Uterus (tissue), 4 donors: ENCODE results near the gene LMO7. TPM values are rescaled to one million over a fixed set of nuclear protein-coding genes. Genes with fewer than 3 reads are reported as not detected.

ENCODE experiments used
- DNase-seq, 2 donors: peaks; one replicate each; pipeline ENCODE4 v3.0.0-alpha.2; 2019 to 2020
- H3K27ac ChIP-seq, 2 donors: fragments of 200-600 bp; sonication (generic); 1 replicate in 1 of 2; 2 replicates in 1 of 2; pipeline ENCODE4 v1.5.1; 2016 to 2018
- H3K27me3 ChIP-seq, 2 donors: fragments of 200-600 bp; sonication (generic); one replicate each; pipeline ENCODE4 v1.5.1; 2018 to 2019; ENCODE audit warnings: control low read depth in 1 of 2
- H3K36me3 ChIP-seq, 2 donors: fragments of 200-600 bp; sonication (generic); one replicate each; pipeline ENCODE4 v1.5.1; 2019; ENCODE audit warnings: control low read depth in 1 of 2
- H3K4me1 ChIP-seq, 2 donors: fragments of 200-600 bp; sonication (generic); one replicate each; pipeline ENCODE4 v1.5.1; 2018 to 2019; ENCODE audit warnings: control low read depth in 1 of 2
- H3K4me3 ChIP-seq, 2 donors: fragments of 200-600 bp; sonication (generic); 1 replicate in 1 of 2; 2 replicates in 1 of 2; pipeline ENCODE4 v1.5.1; 2018 to 2019; ENCODE audit warnings: mild to moderate bottlenecking in 1 of 2
- H3K9me3 ChIP-seq, 2 donors: fragments of 200-600 bp; sonication (generic); one replicate each; pipeline ENCODE4 v1.5.1; 2019; ENCODE audit warnings: control low read depth in 1 of 2
- CTCF ChIP-seq, 4 experiments: fragments of 200-600 bp in 2 of 4; fragments of 450-650 bp in 2 of 4; sonication (generic) in 2 of 4; IDR thresholded peaks; one replicate each; pipeline ENCODE4 v1.5.1; 2016 to 2019; ENCODE audit warnings: antibody characterized with exemption in 4 of 4, mild to moderate bottlenecking in 2 of 4, moderate library complexity in 1 of 4
- POLR2A ChIP-seq, 2 donors: fragments of 450-650 bp; IDR thresholded peaks; one replicate each; pipeline ENCODE4 v1.6.1; 2016; ENCODE audit warnings: antibody characterized with exemption in 2 of 2, mild to moderate bottlenecking in 1 of 2, moderate library complexity in 1 of 2
- intact Hi-C: fragments of 100-400 bp; cut with DNase I; formaldehyde crosslinking; loops from one replicate; pipeline ENCODE4 v1.15.1; 2023; ENCODE audit warnings: low total_unique reads
- total RNA-seq, 4 donors: library from RNA; depleted of rRNA in 3 of 4; stranded (reverse); fragments of >200 nt in 3 of 4; gene quantifications; one replicate each; pipeline versions ENCODE4 v1.1.0 to v1.2.4, GENCODE V29; 2014 to 2023
- donor health status: DM: yes; HTN: yes; CAD: no.

The LMO7 gene
- total RNA-seq, 4 donors from 2014 or later = 2.6 to 55.4 (median 24.2) TPM

GRCh38 chr13:75825161-75825560, 189.0 kb downstream of the LMO7 start:
- H3K36me3 ChIP-seq = no peaks in the 10 kb centered on the region
- no peak overlapping the region for H3K4me3 ChIP-seq
- intact Hi-C loops = no loop called here
- TF ChIP-seq CTCF (IDR thresholded peaks at IDR 0.05) = no peak
- TF ChIP-seq POLR2A (IDR thresholded peaks at IDR 0.05) = no peak
- no peak overlapping the region for H3K27ac ChIP-seq
- no peaks in the 10 kb centered on the region for H3K4me1 ChIP-seq
- no peaks in the 10 kb centered on the region for H3K27me3 ChIP-seq
- H3K9me3 ChIP-seq = no peaks in the 10 kb centered on the region
- DNase-seq = no peak

- no peak overlapping the region for H3K4me3 ChIP-seq
- no peak for DNase-seq
- no peak for TF ChIP-seq POLR2A (IDR thresholded peaks at IDR 0.05)
- no peak for TF ChIP-seq CTCF (IDR thresholded peaks at IDR 0.05)
- no peaks in the 10 kb centered on the region for H3K27me3 ChIP-seq
- no peaks in the 10 kb centered on the region for H3K4me1 ChIP-seq
- intact Hi-C loops = no loop called here
- no peaks in the 10 kb centered on the region for H3K9me3 ChIP-seq
- H3K36me3 ChIP-seq = no peaks in the 10 kb centered on the region
- H3K27ac ChIP-seq = no peak overlapping the region
Measured at GRCh38 chr13:75825594-75825993, 189.5 kb downstream of the LMO7 start.

- Histone ChIP-seq H3K27me3 (no peaks in the 10 kb centered on the region), H3K9me3 (no peaks in the 10 kb centered on the region), H3K4me3 (no peak overlapping the region), H3K27ac (no peak overlapping the region), H3K36me3 (no peaks in the 10 kb centered on the region), H3K4me1 (no peaks in the 10 kb centered on the region)
- no peak for TF ChIP-seq CTCF (IDR thresholded peaks at IDR 0.05)
- TF ChIP-seq POLR2A (IDR thresholded peaks at IDR 0.05) = no peak
- DNase-seq = no peak
- intact Hi-C loops = no loop called here
Measured at GRCh38 chr13:75826391-75826790, 190.3 kb downstream of the LMO7 start.

GRCh38 chr13:75829830-75830229, 193.7 kb downstream of the LMO7 start:
- Histone ChIP-seq H3K9me3 (no peaks in the 10 kb centered on the region), H3K27me3 (no peaks in the 10 kb centered on the region), H3K4me3 (no peak overlapping the region), H3K36me3 (no peaks in the 10 kb centered on the region), H3K27ac (no peak overlapping the region), H3K4me1 (no peaks in the 10 kb centered on the region)
- no peak for DNase-seq
- intact Hi-C loops = no loop called here
- no peak for TF ChIP-seq CTCF (IDR thresholded peaks at IDR 0.05)
- TF ChIP-seq POLR2A (IDR thresholded peaks at IDR 0.05) = no peak

GRCh38 chr13:75830842-75831241, 194.7 kb downstream of the LMO7 start:
- Histone ChIP-seq H3K4me3 (no peak overlapping the region), H3K36me3 (no peaks in the 10 kb centered on the region), H3K9me3 (no peaks in the 10 kb centered on the region), H3K27ac (no peak overlapping the region), H3K27me3 (no peaks in the 10 kb centered on the region), H3K4me1 (no peaks in the 10 kb centered on the region)
- TF ChIP-seq CTCF (IDR thresholded peaks at IDR 0.05) (no peak), POLR2A (IDR thresholded peaks at IDR 0.05) (no peak)
- DNase-seq = no peak
- intact Hi-C loops = no loop called here
